ENCODE results near the gene TACR1. TPM values are rescaled to one million over a fixed set of nuclear protein-coding genes. Genes with fewer than 3 reads are reported as not detected.
"Not testable (repeated sequence)": the region's sequence is repeated elsewhere in the genome, so short reads cannot be mapped to it uniquely, and the experiment has no call there.

TACR1 gene
- polyA plus RNA-seq, 1 donor from 2014 or later: not detected

- no peaks in the 10 kb centered on the region for H3K27me3 Mint-ChIP-seq
- no peaks in the 10 kb centered on the region for H3K4me1 Mint-ChIP-seq
- no peak overlapping the region for H3K27ac Mint-ChIP-seq
- no peak overlapping the region for H3K4me3 Mint-ChIP-seq
- H3K36me3 Mint-ChIP-seq: no peaks in the 10 kb centered on the region
- H3K9me3 Mint-ChIP-seq: no peaks in the 10 kb centered on the region
Observed at GRCh38 chr2:75175456-75175855, 23.9 kb downstream of the TACR1 start.

- no peak overlapping the region for H3K4me3 Mint-ChIP-seq
- H3K9me3 Mint-ChIP-seq: no peaks in the 10 kb centered on the region
- H3K36me3 Mint-ChIP-seq: peaks cover 5% of the 10 kb centered on the region
- H3K27me3 Mint-ChIP-seq: no peaks in the 10 kb centered on the region
- no peak overlapping the region for H3K27ac Mint-ChIP-seq
- no peaks in the 10 kb centered on the region for H3K4me1 Mint-ChIP-seq
Observed at GRCh38 chr2:75174981-75175380, 24.3 kb downstream of the TACR1 start.

- H3K36me3 Mint-ChIP-seq: peaks cover 5% of the 10 kb centered on the region
- H3K27ac Mint-ChIP-seq: no peak overlapping the region
- H3K9me3 Mint-ChIP-seq: no peaks in the 10 kb centered on the region
- no peaks in the 10 kb centered on the region for H3K4me1 Mint-ChIP-seq
- H3K27me3 Mint-ChIP-seq: no peaks in the 10 kb centered on the region
- no peak overlapping the region for H3K4me3 Mint-ChIP-seq
Observed at GRCh38 chr2:75174519-75174918, 24.8 kb downstream of the TACR1 start.

- Mint-ChIP-seq H3K27ac (no peak overlapping the region), H3K9me3 (no peaks in the 10 kb centered on the region), H3K27me3 (no peaks in the 10 kb centered on the region), H3K36me3 (peaks cover 5% of the 10 kb centered on the region), H3K4me3 (no peak overlapping the region), H3K4me1 (no peaks in the 10 kb centered on the region)
Observed at GRCh38 chr2:75173740-75174139, 25.6 kb downstream of the TACR1 start.

GRCh38 chr2:75171423-75171822 is 27.9 kb downstream of the TACR1 start:
- H3K4me3 Mint-ChIP-seq, H3K27me3 Mint-ChIP-seq, H3K4me1 Mint-ChIP-seq, H3K9me3 Mint-ChIP-seq, H3K27ac Mint-ChIP-seq, H3K36me3 Mint-ChIP-seq: not testable (repeated sequence)

- Mint-ChIP-seq H3K27me3 (no peaks in the 10 kb centered on the region), H3K4me1 (no peaks in the 10 kb centered on the region), H3K27ac (no peak overlapping the region), H3K9me3 (no peaks in the 10 kb centered on the region), H3K36me3 (peaks cover 5% of the 10 kb centered on the region), H3K4me3 (no peak overlapping the region)
Observed at GRCh38 chr2:75170889-75171288, 28.4 kb downstream of the TACR1 start.

GRCh38 chr2:75168186-75168585 is 31.1 kb downstream of the TACR1 start:
- H3K27ac Mint-ChIP-seq: no peak overlapping the region
- H3K4me3 Mint-ChIP-seq: no peak overlapping the region
- no peaks in the 10 kb centered on the region for H3K4me1 Mint-ChIP-seq
- H3K36me3 Mint-ChIP-seq: peaks cover 5% of the 10 kb centered on the region
- no peaks in the 10 kb centered on the region for H3K27me3 Mint-ChIP-seq
- no peaks in the 10 kb centered on the region for H3K9me3 Mint-ChIP-seq

GRCh38 chr2:75166491-75166890 is 32.8 kb downstream of the TACR1 start:
- Mint-ChIP-seq H3K27me3 (peaks cover 3% of the 10 kb centered on the region), H3K27ac (no peak overlapping the region), H3K4me3 (no peak overlapping the region), H3K36me3 (peaks cover 5% of the 10 kb centered on the region), H3K4me1 (no peaks in the 10 kb centered on the region), H3K9me3 (no peaks in the 10 kb centered on the region)

GRCh38 chr2:75162897-75163296 is 36.4 kb downstream of the TACR1 start:
- no peaks in the 10 kb centered on the region for H3K9me3 Mint-ChIP-seq
- H3K4me1 Mint-ChIP-seq: no peaks in the 10 kb centered on the region
- no peaks in the 10 kb centered on the region for H3K36me3 Mint-ChIP-seq
- no peak overlapping the region for H3K4me3 Mint-ChIP-seq
- H3K27ac Mint-ChIP-seq: no peak overlapping the region
- H3K27me3 Mint-ChIP-seq: peaks cover 3% of the 10 kb centered on the region

- H3K27ac Mint-ChIP-seq: no peak overlapping the region
- no peaks in the 10 kb centered on the region for H3K4me1 Mint-ChIP-seq
- H3K36me3 Mint-ChIP-seq: no peaks in the 10 kb centered on the region
- no peaks in the 10 kb centered on the region for H3K9me3 Mint-ChIP-seq
- no peak overlapping the region for H3K4me3 Mint-ChIP-seq
- peaks cover 3% of the 10 kb centered on the region for H3K27me3 Mint-ChIP-seq
Observed at GRCh38 chr2:75162259-75162658, 37.1 kb downstream of the TACR1 start.

- H3K36me3 Mint-ChIP-seq: no peaks in the 10 kb centered on the region
- no peaks in the 10 kb centered on the region for H3K4me1 Mint-ChIP-seq
- H3K4me3 Mint-ChIP-seq: no peak overlapping the region
- H3K9me3 Mint-ChIP-seq: no peaks in the 10 kb centered on the region
- H3K27me3 Mint-ChIP-seq: peaks cover 3% of the 10 kb centered on the region
- no peak overlapping the region for H3K27ac Mint-ChIP-seq
Observed at GRCh38 chr2:75157435-75157834, 41.9 kb downstream of the TACR1 start.

GRCh38 chr2:75155115-75155514 is 44.2 kb downstream of the TACR1 start:
- no peak overlapping the region for H3K4me3 Mint-ChIP-seq
- H3K27ac Mint-ChIP-seq: no peak overlapping the region
- peaks cover 0 to 3% (median 0%) of the 10 kb centered on the region in 3 donors for H3K9me3 Mint-ChIP-seq
- no peaks in the 10 kb centered on the region for H3K27me3 Mint-ChIP-seq
- no peaks in the 10 kb centered on the region for H3K36me3 Mint-ChIP-seq
- H3K4me1 Mint-ChIP-seq: no peaks in the 10 kb centered on the region

- Mint-ChIP-seq H3K27ac (no peak overlapping the region), H3K36me3 (no peaks in the 10 kb centered on the region), H3K4me1 (peaks cover 0 to 8% (median 5%) of the 10 kb centered on the region in 3 donors), H3K4me3 (no peak overlapping the region), H3K27me3 (no peaks in the 10 kb centered on the region), H3K9me3 (peaks cover 0 to 3% (median 1%) of the 10 kb centered on the region in 3 donors)
Observed at GRCh38 chr2:75153221-75153620, 46.1 kb downstream of the TACR1 start.

- H3K4me3 Mint-ChIP-seq, H3K27ac Mint-ChIP-seq, H3K9me3 Mint-ChIP-seq, H3K27me3 Mint-ChIP-seq, H3K4me1 Mint-ChIP-seq, H3K36me3 Mint-ChIP-seq: not testable (repeated sequence)
Observed at GRCh38 chr2:75152243-75152642, 47.1 kb downstream of the TACR1 start.

GRCh38 chr2:75147884-75148283 is 51.4 kb downstream of the TACR1 start:
- H3K27me3 Mint-ChIP-seq, H3K9me3 Mint-ChIP-seq, H3K4me1 Mint-ChIP-seq, H3K27ac Mint-ChIP-seq, H3K4me3 Mint-ChIP-seq, H3K36me3 Mint-ChIP-seq: not testable (repeated sequence)

- H3K4me1 Mint-ChIP-seq: peaks cover 0 to 8% (median 5%) of the 10 kb centered on the region in 3 donors
- no peak overlapping the region for H3K27ac Mint-ChIP-seq
- H3K27me3 Mint-ChIP-seq: no peaks in the 10 kb centered on the region
- peaks cover 3% of the 10 kb centered on the region for H3K36me3 Mint-ChIP-seq
- H3K9me3 Mint-ChIP-seq: peaks cover 0 to 3% (median 2%) of the 10 kb centered on the region in 3 donors
- no peak overlapping the region for H3K4me3 Mint-ChIP-seq
Observed at GRCh38 chr2:75146606-75147332, 52.6 kb downstream of the TACR1 start.
